HL-60 (cell line): ENCODE data around the gene MAP4K5.

Experiments used
- DNase-seq, 2 experiments: peaks; one replicate each; pipeline ENCODE4 v3.0.0-alpha.2; 2010 to 2020; ENCODE audit warnings: low read depth in 1 of 2, low spot score in 1 of 2
- H3K27ac ChIP-seq: fragments of 250-450 bp; sonication (Bioruptor Pico); replicated peaks from 2 replicates; pipeline ENCODE4 v1.5.1; 2020; ENCODE audit warnings: mild to moderate bottlenecking, moderate library complexity
- H3K27me3 ChIP-seq: fragments of 250-450 bp; sonication (Bioruptor Pico); 2 replicates; pipeline ENCODE4 v1.5.1; 2021; ENCODE audit warnings: mild to moderate bottlenecking, moderate library complexity; ENCODE audit not compliant: insufficient read depth, poor library complexity, severe bottlenecking
- H3K4me3 ChIP-seq: replicated peaks from 2 replicates; pipeline ENCODE4 v1.5.1; 2011; ENCODE audit warnings: mild to moderate bottlenecking, control low read depth, low read length; ENCODE audit not compliant: insufficient read depth
- GABPA ChIP-seq: IDR thresholded peaks from 2 replicates; pipeline ENCODE4 v1.6.1; 2012; ENCODE audit warnings: low read depth
- POLR2AphosphoS5 ChIP-seq: IDR thresholded peaks from 2 replicates; pipeline ENCODE4 v1.6.1; 2012; ENCODE audit warnings: low read depth
- SPI1 ChIP-seq: IDR thresholded peaks from 2 replicates; pipeline ENCODE4 v1.6.1; 2012; ENCODE audit warnings: low read depth, mild to moderate bottlenecking, borderline replicate concordance
- TF ChIP-seq, protein P1 (sequence below): IDR thresholded peaks from 2 replicates; pipeline ENCODE4 v1.6.1; 2012; ENCODE audit warnings: low read depth; ENCODE audit not compliant: insufficient replicate concordance
- TF ChIP-seq, protein P2 (sequence below): IDR thresholded peaks from one replicate; pipeline ENCODE4 v1.5.1; 2011; ENCODE audit warnings: low read length, control low read depth, inconsistent platforms; ENCODE audit not compliant: insufficient read depth

The MAP4K5 gene

GRCh38 chr14:50371546-50371945 is 160.8 kb downstream of the MAP4K5 start:
- DNase-seq = no peak
- Histone ChIP-seq H3K27ac (no peak overlapping the region), H3K27me3 (no peaks in the 10 kb centered on the region), H3K4me3 (no peak overlapping the region)
- TF ChIP-seq, protein P1, sequence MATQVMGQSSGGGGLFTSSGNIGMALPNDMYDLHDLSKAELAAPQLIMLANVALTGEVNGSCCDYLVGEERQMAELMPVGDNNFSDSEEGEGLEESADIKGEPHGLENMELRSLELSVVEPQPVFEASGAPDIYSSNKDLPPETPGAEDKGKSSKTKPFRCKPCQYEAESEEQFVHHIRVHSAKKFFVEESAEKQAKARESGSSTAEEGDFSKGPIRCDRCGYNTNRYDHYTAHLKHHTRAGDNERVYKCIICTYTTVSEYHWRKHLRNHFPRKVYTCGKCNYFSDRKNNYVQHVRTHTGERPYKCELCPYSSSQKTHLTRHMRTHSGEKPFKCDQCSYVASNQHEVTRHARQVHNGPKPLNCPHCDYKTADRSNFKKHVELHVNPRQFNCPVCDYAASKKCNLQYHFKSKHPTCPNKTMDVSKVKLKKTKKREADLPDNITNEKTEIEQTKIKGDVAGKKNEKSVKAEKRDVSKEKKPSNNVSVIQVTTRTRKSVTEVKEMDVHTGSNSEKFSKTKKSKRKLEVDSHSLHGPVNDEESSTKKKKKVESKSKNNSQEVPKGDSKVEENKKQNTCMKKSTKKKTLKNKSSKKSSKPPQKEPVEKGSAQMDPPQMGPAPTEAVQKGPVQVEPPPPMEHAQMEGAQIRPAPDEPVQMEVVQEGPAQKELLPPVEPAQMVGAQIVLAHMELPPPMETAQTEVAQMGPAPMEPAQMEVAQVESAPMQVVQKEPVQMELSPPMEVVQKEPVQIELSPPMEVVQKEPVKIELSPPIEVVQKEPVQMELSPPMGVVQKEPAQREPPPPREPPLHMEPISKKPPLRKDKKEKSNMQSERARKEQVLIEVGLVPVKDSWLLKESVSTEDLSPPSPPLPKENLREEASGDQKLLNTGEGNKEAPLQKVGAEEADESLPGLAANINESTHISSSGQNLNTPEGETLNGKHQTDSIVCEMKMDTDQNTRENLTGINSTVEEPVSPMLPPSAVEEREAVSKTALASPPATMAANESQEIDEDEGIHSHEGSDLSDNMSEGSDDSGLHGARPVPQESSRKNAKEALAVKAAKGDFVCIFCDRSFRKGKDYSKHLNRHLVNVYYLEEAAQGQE = no peak
- TF ChIP-seq POLR2AphosphoS5 (no peak), GABPA (no peak), SPI1 (no peak)
- TF ChIP-seq, protein P2, sequence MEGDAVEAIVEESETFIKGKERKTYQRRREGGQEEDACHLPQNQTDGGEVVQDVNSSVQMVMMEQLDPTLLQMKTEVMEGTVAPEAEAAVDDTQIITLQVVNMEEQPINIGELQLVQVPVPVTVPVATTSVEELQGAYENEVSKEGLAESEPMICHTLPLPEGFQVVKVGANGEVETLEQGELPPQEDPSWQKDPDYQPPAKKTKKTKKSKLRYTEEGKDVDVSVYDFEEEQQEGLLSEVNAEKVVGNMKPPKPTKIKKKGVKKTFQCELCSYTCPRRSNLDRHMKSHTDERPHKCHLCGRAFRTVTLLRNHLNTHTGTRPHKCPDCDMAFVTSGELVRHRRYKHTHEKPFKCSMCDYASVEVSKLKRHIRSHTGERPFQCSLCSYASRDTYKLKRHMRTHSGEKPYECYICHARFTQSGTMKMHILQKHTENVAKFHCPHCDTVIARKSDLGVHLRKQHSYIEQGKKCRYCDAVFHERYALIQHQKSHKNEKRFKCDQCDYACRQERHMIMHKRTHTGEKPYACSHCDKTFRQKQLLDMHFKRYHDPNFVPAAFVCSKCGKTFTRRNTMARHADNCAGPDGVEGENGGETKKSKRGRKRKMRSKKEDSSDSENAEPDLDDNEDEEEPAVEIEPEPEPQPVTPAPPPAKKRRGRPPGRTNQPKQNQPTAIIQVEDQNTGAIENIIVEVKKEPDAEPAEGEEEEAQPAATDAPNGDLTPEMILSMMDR = no peak
